GM06990 (cell line): ENCODE results near the gene HDLBP.

ENCODE experiments used
- DNase-seq: peaks from one replicate; pipeline ENCODE4 v3.0.0-alpha.2; 2011; ENCODE audit not compliant: insufficient read length; ENCODE audit errors: extremely low read depth
- H3K27me3 ChIP-seq: replicated peaks from 2 replicates; pipeline ENCODE4 v1.6.0; 2011; ENCODE audit warnings: low read length; ENCODE audit not compliant: control insufficient read depth, insufficient read depth
- H3K36me3 ChIP-seq: 2 replicates; pipeline ENCODE4 v1.5.1; 2011; ENCODE audit warnings: low read length; ENCODE audit not compliant: control insufficient read depth, insufficient read depth
- H3K4me3 ChIP-seq: replicated peaks from 2 replicates; pipeline ENCODE4 v1.5.1; 2011; ENCODE audit warnings: low read depth, mild to moderate bottlenecking, control low read depth, low read length
- CTCF ChIP-seq: IDR thresholded peaks from 2 replicates; pipeline ENCODE4 v1.5.1; 2011; ENCODE audit warnings: low read length, control low read depth, mild to moderate bottlenecking, inconsistent platforms; ENCODE audit not compliant: insufficient read depth, poor library complexity, severe bottlenecking

HDLBP gene

GRCh38 chr2:241189856-241190201 is 125.6 kb downstream of the HDLBP start:
- Histone ChIP-seq H3K27me3 (no peaks in the 10 kb centered on the region; the same call in 1 of the 2 replicates), H3K36me3 (no peaks in the 10 kb centered on the region), H3K4me3 (no peak overlapping the region)
- DNase-seq = no peak
- no peak for TF ChIP-seq CTCF

GRCh38 chr2:241189093-241189855 is 126.2 kb downstream of the HDLBP start:
- no peaks in the 10 kb centered on the region; the same call in 1 of the 2 replicates for H3K27me3 ChIP-seq
- no peak for TF ChIP-seq CTCF
- H3K4me3 ChIP-seq = no peak overlapping the region
- no peak for DNase-seq
- no peaks in the 10 kb centered on the region for H3K36me3 ChIP-seq

GRCh38 chr2:241188361-241189092 is 126.9 kb downstream of the HDLBP start, which contains the start of gene ANO7:
Gene ANO7 (plus strand): TSS chr2:241188677. CDS start chr2:241190064, 1,387 bp downstream.
- H3K27me3 ChIP-seq = no peaks in the 10 kb centered on the region; the same call in 1 of the 2 replicates
- no peak for DNase-seq
- H3K36me3 ChIP-seq = peaks cover 2% of the 10 kb centered on the region; the same call in 1 of the 2 replicates
- TF ChIP-seq CTCF = no peak
- H3K4me3 ChIP-seq = no peak within 1 kb of the TSS

GRCh38 chr2:241187918-241188234 is 127.6 kb downstream of the HDLBP start:
- no peak overlapping the region for H3K4me3 ChIP-seq
- peaks cover 5% of the 10 kb centered on the region for H3K36me3 ChIP-seq
- no peaks in the 10 kb centered on the region; the same call in 1 of the 2 replicates for H3K27me3 ChIP-seq
- no peak for TF ChIP-seq CTCF
- no peak for DNase-seq

GRCh38 chr2:241187101-241187917 is 128.2 kb downstream of the HDLBP start:
- Histone ChIP-seq H3K4me3 (no peak overlapping the region), H3K27me3 (no peaks in the 10 kb centered on the region; the same call in 1 of the 2 replicates), H3K36me3 (peaks cover 6% of the 10 kb centered on the region)
- TF ChIP-seq CTCF = no peak
- no peak for DNase-seq
